GM12891 (cell line): ENCODE measurements around the gene MYO7A.

Experiments
- PAX5 ChIP-seq: IDR thresholded peaks from 2 replicates; pipeline ENCODE4 v1.6.1; 2011; ENCODE audit warnings: low read length, moderate library complexity, mild to moderate bottlenecking; ENCODE audit not compliant: insufficient read depth, severe bottlenecking
- POLR2A ChIP-seq: IDR thresholded peaks from 2 replicates; pipeline ENCODE4 v1.6.1; 2011; ENCODE audit warnings: low read depth, low read length, control low read depth
- POLR2AphosphoS5 ChIP-seq: IDR thresholded peaks from 2 replicates; pipeline ENCODE4 v1.6.1; 2011; ENCODE audit warnings: low read depth, low read length, control low read depth
- TAF1 ChIP-seq: IDR thresholded peaks from 2 replicates; pipeline ENCODE4 v1.6.1; 2011; ENCODE audit warnings: low read depth, low read length, control low read depth

DNA sequence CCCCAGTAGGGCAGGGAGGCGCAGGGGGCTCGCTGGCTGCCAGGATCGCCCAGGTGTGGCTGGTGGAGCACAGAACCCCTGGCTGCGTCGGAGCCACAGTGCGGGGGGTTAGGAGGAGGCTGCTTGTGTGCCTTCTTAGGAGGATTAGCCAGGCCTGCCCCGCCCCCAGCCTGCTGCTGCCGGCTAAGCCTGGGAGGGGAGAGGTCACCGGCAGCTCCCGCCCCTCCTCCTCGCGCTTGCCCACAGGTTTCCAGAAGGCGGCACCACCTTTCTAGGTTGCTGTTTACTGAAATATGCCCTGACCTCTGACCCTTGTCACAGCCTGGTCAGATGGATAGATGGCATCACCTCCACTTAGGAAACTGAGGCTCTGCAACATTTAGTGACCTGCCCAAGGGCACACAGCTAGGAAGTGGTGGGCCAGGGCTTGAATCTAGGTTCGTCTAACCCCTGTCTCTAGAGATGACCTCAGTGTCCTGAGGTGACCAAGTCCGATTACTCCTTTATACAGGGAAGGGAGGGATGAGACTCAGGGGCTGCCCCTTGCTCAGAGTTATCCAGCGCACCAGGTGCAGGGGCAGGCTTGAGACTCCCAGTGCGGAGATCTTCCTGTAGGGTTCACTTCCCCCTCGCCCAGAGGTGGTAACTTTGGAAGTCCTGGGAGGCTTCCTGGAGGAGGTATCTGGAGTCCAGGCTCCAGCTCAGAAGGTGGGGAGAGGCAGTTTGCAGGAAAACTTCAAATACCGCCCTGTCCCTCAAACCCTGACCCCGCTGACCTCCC, 44.0 kb downstream of the MYO7A start:
- no peak for TF ChIP-seq TAF1
- TF ChIP-seq POLR2AphosphoS5, result no peak
- no peak for TF ChIP-seq POLR2A
- no peak for TF ChIP-seq PAX5
